ENCODE results near the gene LEKR1.
A peak's percentile ranks its signal among the peaks of the same experiment; 100 is the strongest.

Gene LEKR1

DNA sequence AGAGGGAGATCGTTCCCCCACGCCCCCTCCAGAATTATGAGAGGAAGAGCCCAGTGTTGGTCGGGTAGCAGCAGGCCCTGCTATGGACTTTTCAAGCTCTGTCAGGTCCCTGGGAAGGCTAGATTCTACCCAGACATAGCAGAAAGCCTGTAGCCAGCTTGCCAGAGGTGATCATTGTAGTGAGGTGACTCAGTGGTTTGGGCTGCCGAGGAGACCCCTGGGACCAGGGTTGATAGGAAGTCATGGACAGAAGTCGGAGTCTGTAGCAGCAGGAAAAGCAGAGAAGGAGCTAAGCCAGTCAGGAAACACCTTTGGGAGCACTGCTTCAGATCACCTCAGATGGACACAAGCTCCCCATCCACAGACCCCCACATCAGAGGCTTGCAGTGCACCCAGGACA, 266.1 kb downstream of the LEKR1 start:
- no peak overlapping the region for H2BK12ac ChIP-seq (ENCODE audit: low read length in 2 of 2)
- WGBS, result 69% methylated on average over 5 of the region's 5 CpGs
- no peaks in the 10 kb centered on the region for H3K79me1 ChIP-seq (replicated peaks; ENCODE audit: low read length, poor library complexity, severe bottlenecking)
- no peak overlapping the region for H3K4ac ChIP-seq (ENCODE audit: low read depth in 1 of 2, low read length in 2 of 2)
- H4K91ac ChIP-seq (ENCODE audit: low read length), result no peak overlapping the region
- H3K4me1 ChIP-seq (ENCODE audit: control insufficient read depth, insufficient read depth, low read depth, low read length), result peaks cover 12% of the 10 kb centered on the region
- no peak overlapping the region for H3K9ac ChIP-seq (ENCODE audit: low read length)
- H4K8ac ChIP-seq (ENCODE audit: low read length), result no peak overlapping the region
- H3K4me3 ChIP-seq (ENCODE audit: insufficient read depth in 1 of 2, low read depth in 1 of 2, low read length in 2 of 2), result peak overlapping the region in 1 of 2 experiments; percentile 23
- H2AK5ac ChIP-seq (ENCODE audit: low read length, severe bottlenecking), result no peak overlapping the region
- no peaks in the 10 kb centered on the region for H3K9me3 ChIP-seq (ENCODE audit: control insufficient read depth, low read length)
- H2BK15ac ChIP-seq (ENCODE audit: low read depth, poor library complexity, severe bottlenecking), result peak overlapping the region; percentile 73
- no peaks in the 10 kb centered on the region for H3K27me3 ChIP-seq (ENCODE audit: control insufficient read depth in 1 of 2, insufficient read depth in 1 of 2, low read length in 2 of 2)
- H2BK5ac ChIP-seq (ENCODE audit: low read depth, low read length, poor library complexity, severe bottlenecking), result no peak overlapping the region
- no peak overlapping the region for H3K23ac ChIP-seq (ENCODE audit: low read length in 2 of 2)
- H2BK120ac ChIP-seq (ENCODE audit: low read depth, low read length), result no peak overlapping the region
- H3K36me3 ChIP-seq (ENCODE audit: control insufficient read depth in 1 of 2, insufficient read depth in 2 of 2, low read depth in 1 of 2, low read length in 2 of 2), result no peaks in the 10 kb centered on the region
- no peak overlapping the region for H2AFZ ChIP-seq (ENCODE audit: low read depth, low read length)
- H3K27ac ChIP-seq (ENCODE audit: low read length, poor library complexity, severe bottlenecking), result no peak overlapping the region
- no peak overlapping the region for H3K14ac ChIP-seq (ENCODE audit: low read length in 2 of 2)
- H3K18ac ChIP-seq (ENCODE audit: low read depth in 1 of 2, low read length in 2 of 2), result no peak overlapping the region
- H3K4me2 ChIP-seq (ENCODE audit: low read length, poor library complexity, severe bottlenecking), result no peak overlapping the region
- DNase-seq, result no peak

DNA sequence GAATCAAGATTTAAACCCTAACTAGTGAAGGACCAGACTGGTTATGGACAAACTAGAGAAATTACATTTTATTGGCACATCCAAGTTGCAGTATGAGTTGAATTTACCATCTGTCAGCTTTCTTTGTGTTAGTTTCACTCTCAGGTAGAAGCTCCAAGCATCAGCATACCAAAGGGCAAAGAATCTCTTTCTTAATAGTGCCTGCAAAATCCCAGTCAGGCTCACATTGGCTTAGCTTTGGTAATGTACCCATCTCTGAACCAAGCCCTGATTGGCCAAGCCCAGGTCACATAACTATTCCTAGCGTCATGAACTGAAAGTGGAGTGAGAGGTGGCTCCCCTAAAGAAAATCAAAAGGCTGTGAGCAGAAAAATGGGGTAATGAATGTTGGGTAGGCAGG, 266.9 kb downstream of the LEKR1 start:
- Histone ChIP-seq H4K8ac (ENCODE audit: low read length) (no peak overlapping the region), H3K4me1 (ENCODE audit: control insufficient read depth, insufficient read depth, low read depth, low read length) (peaks cover 10% of the 10 kb centered on the region), H3K4ac (ENCODE audit: low read depth in 1 of 2, low read length in 2 of 2) (no peak overlapping the region), H3K23ac (ENCODE audit: low read length in 2 of 2) (no peak overlapping the region), H3K9me3 (ENCODE audit: control insufficient read depth, low read length) (no peaks in the 10 kb centered on the region), H3K14ac (ENCODE audit: low read length in 2 of 2) (no peak overlapping the region), H3K4me2 (ENCODE audit: low read length, poor library complexity, severe bottlenecking) (no peak overlapping the region), H3K36me3 (ENCODE audit: control insufficient read depth in 1 of 2, insufficient read depth in 2 of 2, low read depth in 1 of 2, low read length in 2 of 2) (no peaks in the 10 kb centered on the region), H3K27ac (ENCODE audit: low read length, poor library complexity, severe bottlenecking) (no peak overlapping the region), H3K27me3 (ENCODE audit: control insufficient read depth in 1 of 2, insufficient read depth in 1 of 2, low read length in 2 of 2) (no peaks in the 10 kb centered on the region), H2BK15ac (ENCODE audit: low read depth, poor library complexity, severe bottlenecking) (no peak overlapping the region), H4K91ac (ENCODE audit: low read length) (no peak overlapping the region), H2AFZ (ENCODE audit: low read depth, low read length) (no peak overlapping the region), H3K18ac (ENCODE audit: low read depth in 1 of 2, low read length in 2 of 2) (no peak overlapping the region), H2BK12ac (ENCODE audit: low read length in 2 of 2) (no peak overlapping the region), H2AK5ac (ENCODE audit: low read length, severe bottlenecking) (no peak overlapping the region), H2BK5ac (ENCODE audit: low read depth, low read length, poor library complexity, severe bottlenecking) (no peak overlapping the region), H3K9ac (ENCODE audit: low read length) (no peak overlapping the region), H3K4me3 (ENCODE audit: insufficient read depth in 1 of 2, low read depth in 1 of 2, low read length in 2 of 2) (no peak overlapping the region), H3K79me1 (replicated peaks; ENCODE audit: low read length, poor library complexity, severe bottlenecking) (no peaks in the 10 kb centered on the region), H2BK120ac (ENCODE audit: low read depth, low read length) (no peak overlapping the region)
- no peak for DNase-seq
- 88% methylated on average over 1 of the region's 1 CpG for WGBS

- Histone ChIP-seq H3K9me3 (ENCODE audit: control insufficient read depth, low read length) (no peaks in the 10 kb centered on the region), H2BK5ac (ENCODE audit: low read depth, low read length, poor library complexity, severe bottlenecking) (no peak overlapping the region), H3K23ac (ENCODE audit: low read length in 2 of 2) (no peak overlapping the region), H3K9ac (ENCODE audit: low read length) (no peak overlapping the region), H3K4me2 (ENCODE audit: low read length, poor library complexity, severe bottlenecking) (no peak overlapping the region), H4K8ac (ENCODE audit: low read length) (no peak overlapping the region), H3K4me3 (ENCODE audit: insufficient read depth in 1 of 2, low read depth in 1 of 2, low read length in 2 of 2) (no peak overlapping the region), H2AFZ (ENCODE audit: low read depth, low read length) (no peak overlapping the region), H2BK12ac (ENCODE audit: low read length in 2 of 2) (no peak overlapping the region), H3K4me1 (ENCODE audit: control insufficient read depth, insufficient read depth, low read depth, low read length) (peaks cover 8% of the 10 kb centered on the region), H3K18ac (ENCODE audit: low read depth in 1 of 2, low read length in 2 of 2) (no peak overlapping the region), H2AK5ac (ENCODE audit: low read length, severe bottlenecking) (no peak overlapping the region), H4K91ac (ENCODE audit: low read length) (no peak overlapping the region), H3K79me1 (replicated peaks; ENCODE audit: low read length, poor library complexity, severe bottlenecking) (no peaks in the 10 kb centered on the region), H3K27ac (ENCODE audit: low read length, poor library complexity, severe bottlenecking) (no peak overlapping the region), H2BK15ac (ENCODE audit: low read depth, poor library complexity, severe bottlenecking) (no peak overlapping the region), H2BK120ac (ENCODE audit: low read depth, low read length) (no peak overlapping the region), H3K36me3 (ENCODE audit: control insufficient read depth in 1 of 2, insufficient read depth in 2 of 2, low read depth in 1 of 2, low read length in 2 of 2) (no peaks in the 10 kb centered on the region), H3K4ac (ENCODE audit: low read depth in 1 of 2, low read length in 2 of 2) (no peak overlapping the region), H3K14ac (ENCODE audit: low read length in 2 of 2) (no peak overlapping the region), H3K27me3 (ENCODE audit: control insufficient read depth in 1 of 2, insufficient read depth in 1 of 2, low read length in 2 of 2) (no peaks in the 10 kb centered on the region)
- WGBS, result 91% methylated on average over 2 of the region's 2 CpGs
- no peak for DNase-seq
Measured at GRCh38 chr3:157094301-157094700, 268.1 kb downstream of the LEKR1 start.

DNA sequence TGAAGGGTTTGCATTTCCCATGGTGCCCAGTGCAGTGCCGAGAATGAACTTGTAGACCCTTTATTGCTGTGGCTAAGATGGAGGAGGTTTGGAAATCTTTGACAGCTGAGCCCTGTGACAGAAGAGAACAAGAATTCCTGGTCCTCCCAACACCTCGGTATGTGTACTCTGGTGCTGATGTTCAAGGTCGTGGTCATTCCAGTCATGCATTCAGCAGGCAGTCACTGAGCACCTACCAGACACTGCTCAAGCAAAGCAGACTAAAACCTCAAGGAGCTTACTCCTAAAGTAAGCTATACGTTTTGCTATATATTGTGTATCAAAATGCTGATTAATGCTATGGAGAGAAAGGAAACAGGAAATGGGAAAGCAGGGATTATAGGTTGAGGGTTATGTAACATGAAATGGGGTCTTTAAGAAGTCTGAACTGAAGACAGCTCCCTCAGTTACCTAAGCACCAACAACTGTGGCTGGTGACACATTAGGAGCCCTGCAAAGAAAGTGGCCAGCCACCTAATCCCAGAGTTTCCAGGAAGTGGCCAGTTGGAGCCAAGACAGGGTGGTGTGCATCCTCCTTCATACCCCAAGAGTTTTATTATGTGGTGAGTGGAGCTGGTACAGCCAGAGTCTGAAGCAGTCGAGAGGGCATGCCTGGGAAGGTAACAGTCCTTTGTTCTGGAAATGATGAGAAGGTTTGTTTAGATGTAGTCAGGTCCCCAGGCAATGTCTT, 268.8 kb downstream of the LEKR1 start:
- Histone ChIP-seq H2BK5ac (ENCODE audit: low read depth, low read length, poor library complexity, severe bottlenecking) (no peak overlapping the region), H3K4me1 (ENCODE audit: control insufficient read depth, insufficient read depth, low read depth, low read length) (peaks cover 4% of the 10 kb centered on the region), H3K27ac (ENCODE audit: low read length, poor library complexity, severe bottlenecking) (no peak overlapping the region), H3K4me3 (ENCODE audit: insufficient read depth in 1 of 2, low read depth in 1 of 2, low read length in 2 of 2) (no peak overlapping the region), H2BK12ac (ENCODE audit: low read length in 2 of 2) (no peak overlapping the region), H3K36me3 (ENCODE audit: control insufficient read depth in 1 of 2, insufficient read depth in 2 of 2, low read depth in 1 of 2, low read length in 2 of 2) (no peaks in the 10 kb centered on the region), H3K9me3 (ENCODE audit: control insufficient read depth, low read length) (no peaks in the 10 kb centered on the region), H3K79me1 (replicated peaks; ENCODE audit: low read length, poor library complexity, severe bottlenecking) (no peaks in the 10 kb centered on the region), H4K8ac (ENCODE audit: low read length) (no peak overlapping the region), H3K27me3 (ENCODE audit: control insufficient read depth in 1 of 2, insufficient read depth in 1 of 2, low read length in 2 of 2) (no peaks in the 10 kb centered on the region), H3K4me2 (ENCODE audit: low read length, poor library complexity, severe bottlenecking) (no peak overlapping the region), H2BK15ac (ENCODE audit: low read depth, poor library complexity, severe bottlenecking) (no peak overlapping the region), H2BK120ac (ENCODE audit: low read depth, low read length) (no peak overlapping the region), H3K18ac (ENCODE audit: low read depth in 1 of 2, low read length in 2 of 2) (no peak overlapping the region), H3K4ac (ENCODE audit: low read depth in 1 of 2, low read length in 2 of 2) (no peak overlapping the region), H3K9ac (ENCODE audit: low read length) (no peak overlapping the region), H2AK5ac (ENCODE audit: low read length, severe bottlenecking) (no peak overlapping the region), H3K23ac (ENCODE audit: low read length in 2 of 2) (no peak overlapping the region), H4K91ac (ENCODE audit: low read length) (no peak overlapping the region), H2AFZ (ENCODE audit: low read depth, low read length) (no peak overlapping the region), H3K14ac (ENCODE audit: low read length in 2 of 2) (no peak overlapping the region)
- 66% methylated on average over 5 of the region's 5 CpGs for WGBS
- no peak for DNase-seq

All from mesenchymal stem cell (in vitro differentiated cells and primary cell).